HEK293T (cell line): ENCODE data around the gene MRPL4.

ENCODE experiments used
- BHLHE40 ChIP-seq: fragments of 450-650 bp; IDR thresholded peaks from 2 replicates; pipeline ENCODE4 v1.6.1; 2016; ENCODE audit warnings: mild to moderate bottlenecking, moderate library complexity, borderline replicate concordance
- FOXM1 ChIP-seq: fragments of 450-650 bp; IDR thresholded peaks from 2 replicates; pipeline ENCODE4 v1.6.1; 2017; ENCODE audit warnings: mild to moderate bottlenecking, borderline replicate concordance
- HDGF ChIP-seq: fragments of 450-650 bp; IDR thresholded peaks from 2 replicates; pipeline ENCODE4 v1.6.1; 2017; ENCODE audit warnings: antibody characterized with exemption, borderline replicate concordance
- LEF1 ChIP-seq: fragments of 450-650 bp; IDR thresholded peaks from 2 replicates; pipeline ENCODE4 v1.6.1; 2017; ENCODE audit warnings: mild to moderate bottlenecking, borderline replicate concordance
- NFRKB ChIP-seq: fragments of 450-650 bp; IDR thresholded peaks from 2 replicates; pipeline ENCODE4 v1.6.1; 2016; ENCODE audit warnings: mild to moderate bottlenecking, moderate library complexity
- SP1 ChIP-seq: fragments of 450-650 bp; IDR thresholded peaks from 2 replicates; pipeline ENCODE4 v1.6.1; 2017
- SUZ12 ChIP-seq: fragments of 450-650 bp; IDR thresholded peaks from 2 replicates; pipeline ENCODE4 v1.6.1; 2016; ENCODE audit warnings: mild to moderate bottlenecking

DNA sequence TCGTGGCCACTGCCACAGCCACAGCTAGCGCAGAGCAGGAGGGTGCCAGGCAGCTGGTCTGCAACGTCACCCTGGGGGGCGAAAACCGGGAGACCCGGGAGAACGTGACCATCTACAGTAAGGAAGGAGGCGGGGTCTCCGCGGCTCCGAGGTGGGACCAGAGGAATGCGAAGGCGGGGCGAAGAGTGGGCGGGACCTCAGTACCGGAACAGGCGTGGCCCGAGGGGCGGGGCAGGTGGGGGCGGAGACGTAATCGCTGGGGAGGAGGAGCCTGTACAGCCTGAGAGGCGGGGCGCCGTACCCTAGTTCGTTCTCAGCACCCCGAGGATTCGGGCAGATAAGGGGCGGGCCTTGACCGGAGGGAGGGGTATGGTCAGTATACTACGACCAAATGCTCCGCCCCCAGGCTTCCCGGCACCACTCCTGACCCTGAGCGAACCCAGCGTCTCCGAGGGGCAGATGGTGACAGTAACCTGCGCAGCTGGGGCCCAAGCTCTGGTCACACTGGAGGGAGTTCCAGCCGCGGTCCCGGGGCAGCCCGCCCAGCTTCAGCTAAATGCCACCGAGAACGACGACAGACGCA, 40.3 kb downstream of the MRPL4 start:
- no peak for TF ChIP-seq LEF1
- TF ChIP-seq SP1: no peak
- TF ChIP-seq FOXM1: no peak
- TF ChIP-seq NFRKB: no peak
- no peak for TF ChIP-seq HDGF
- no peak for TF ChIP-seq SUZ12
- TF ChIP-seq BHLHE40: no peak
